Skeletal muscle satellite cell (primary cell): ENCODE data around the gene PTPRA.

Source experiments
- H3K27me3 ChIP-seq: 2 replicates; pipeline ENCODE4 v1.7.0; 2013; ENCODE audit warnings: low read length; ENCODE audit not compliant: control insufficient read depth, insufficient read depth
- H3K36me3 ChIP-seq: 2 replicates; pipeline ENCODE4 v1.7.0; 2013; ENCODE audit warnings: mild to moderate bottlenecking, control low read depth, low read length; ENCODE audit not compliant: insufficient read depth
- H3K4me1 ChIP-seq: 2 replicates; pipeline ENCODE4 v1.7.0; 2013; ENCODE audit warnings: low read length; ENCODE audit not compliant: control insufficient read depth, insufficient read depth
- H3K4me2 ChIP-seq: 2 replicates; pipeline ENCODE4 v1.7.0; 2013; ENCODE audit warnings: mild to moderate bottlenecking, low read length
- H3K4me3 ChIP-seq: 2 replicates; pipeline ENCODE4 v1.7.0; 2013; ENCODE audit warnings: low read length
- H3K9ac ChIP-seq: 2 replicates; pipeline ENCODE4 v1.7.0; 2013; ENCODE audit warnings: mild to moderate bottlenecking, low read depth, low read length, moderate library complexity
- H3K9me3 ChIP-seq: replicated peaks from 2 replicates; pipeline ENCODE4 v1.7.0; 2013; ENCODE audit warnings: mild to moderate bottlenecking, control low read depth, low read length

The PTPRA gene

DNA sequence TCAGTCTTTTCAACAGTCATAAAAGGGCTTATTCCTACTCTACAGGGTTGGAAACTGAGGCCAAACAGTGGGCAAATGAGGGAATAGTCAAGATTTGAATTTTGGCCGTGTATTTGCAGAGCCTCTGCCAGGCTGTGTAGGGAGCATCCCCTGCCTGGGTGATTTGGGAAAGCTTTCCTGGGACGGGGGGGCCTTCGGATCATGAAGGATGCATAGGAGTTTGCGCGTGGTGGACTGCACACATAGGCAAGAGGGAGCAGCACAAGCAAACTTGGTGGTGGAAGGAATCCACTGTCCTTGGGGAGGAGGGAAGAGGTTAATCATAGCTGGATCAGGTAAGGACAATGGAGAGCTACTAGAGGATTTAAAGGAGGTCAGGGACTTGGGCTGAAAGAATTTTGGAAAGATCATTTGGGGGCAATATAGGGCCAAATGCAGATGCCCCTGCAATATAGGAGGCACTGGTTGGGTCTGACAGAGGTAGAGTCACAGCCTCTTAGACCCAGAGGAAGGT is 2.5 kb downstream of the PTPRA start:
- Histone ChIP-seq H3K4me1 (peaks cover 42% of the 10 kb centered on the region), H3K4me2 (no peak overlapping the region), H3K4me3 (no peak overlapping the region), H3K27me3 (no peaks in the 10 kb centered on the region), H3K36me3 (no peaks in the 10 kb centered on the region), H3K9ac (no peak overlapping the region), H3K9me3 (no peaks in the 10 kb centered on the region)

DNA sequence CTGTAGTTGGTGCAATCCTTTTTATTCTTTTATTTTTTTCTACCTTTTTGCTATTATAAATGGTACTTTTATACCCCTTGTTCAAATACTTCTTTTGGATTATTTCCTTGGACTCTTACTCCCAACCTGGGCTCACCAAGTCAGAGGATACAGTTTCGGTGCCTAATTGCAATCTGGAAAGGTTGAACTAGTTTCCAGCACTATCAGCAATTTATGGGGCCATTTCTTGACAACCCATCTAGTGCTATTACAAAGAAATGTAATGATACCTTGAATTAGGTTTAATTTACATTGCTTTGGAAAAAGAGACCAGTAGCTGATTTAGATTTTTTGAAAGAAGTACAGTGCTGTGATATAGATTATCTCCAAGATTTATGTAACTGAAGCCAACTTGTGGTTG is 5.2 kb downstream of the PTPRA start:
- H3K27me3 ChIP-seq = no peaks in the 10 kb centered on the region
- no peaks in the 10 kb centered on the region for H3K36me3 ChIP-seq
- H3K9ac ChIP-seq = no peak overlapping the region
- no peaks in the 10 kb centered on the region for H3K9me3 ChIP-seq
- H3K4me2 ChIP-seq = no peak overlapping the region
- H3K4me3 ChIP-seq = no peak overlapping the region
- peaks cover 18% of the 10 kb centered on the region for H3K4me1 ChIP-seq

DNA sequence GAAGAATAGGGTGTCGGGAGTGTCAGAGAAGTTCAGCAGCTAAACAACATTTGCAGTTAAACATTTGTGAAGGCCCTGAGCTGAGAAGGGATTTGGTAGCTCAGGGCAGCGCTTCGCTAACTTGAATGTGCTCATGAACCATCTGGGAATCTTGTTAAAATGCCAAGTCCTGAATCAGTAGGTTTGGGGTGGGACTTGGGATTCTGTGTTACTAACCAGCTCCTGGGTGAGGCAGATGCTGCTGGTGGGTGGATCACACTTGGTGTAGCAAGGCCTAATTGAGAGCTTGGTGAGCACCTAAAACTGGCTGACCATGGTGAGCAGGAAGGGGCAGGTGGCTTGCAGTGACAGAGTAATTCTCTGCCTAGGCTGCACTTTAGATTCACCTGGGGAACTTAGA is 5.9 kb downstream of the PTPRA start:
- no peak overlapping the region for H3K4me3 ChIP-seq
- H3K36me3 ChIP-seq = no peaks in the 10 kb centered on the region
- no peak overlapping the region for H3K9ac ChIP-seq
- peaks cover 18% of the 10 kb centered on the region for H3K4me1 ChIP-seq
- H3K4me2 ChIP-seq = peak overlapping the region; percentile 2
- H3K9me3 ChIP-seq = no peaks in the 10 kb centered on the region
- no peaks in the 10 kb centered on the region for H3K27me3 ChIP-seq

DNA sequence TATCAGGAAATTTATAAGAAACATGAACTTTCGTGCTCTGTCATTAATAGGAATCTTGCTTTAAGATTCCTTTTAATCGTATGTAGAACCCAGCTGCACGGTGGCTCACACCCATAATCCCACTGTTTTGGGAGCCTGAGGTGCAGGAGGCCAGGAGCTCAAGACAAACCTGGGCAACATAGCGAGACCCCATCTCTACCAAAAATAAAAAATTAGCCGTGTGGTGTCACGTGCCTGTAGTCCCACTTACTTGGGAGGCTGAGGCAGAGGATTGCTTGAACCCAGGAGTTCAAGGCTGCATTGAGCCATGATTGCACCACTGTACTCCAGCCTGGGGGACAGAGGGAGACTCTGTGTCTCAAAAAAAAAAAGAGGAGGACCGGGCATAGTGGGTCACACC is 7.4 kb downstream of the PTPRA start:
- Histone ChIP-seq H3K4me3 (no peak overlapping the region), H3K9ac (no peak overlapping the region), H3K27me3 (no peaks in the 10 kb centered on the region), H3K36me3 (no peaks in the 10 kb centered on the region), H3K4me1 (peaks cover 9% of the 10 kb centered on the region), H3K4me2 (no peak overlapping the region), H3K9me3 (no peaks in the 10 kb centered on the region)

DNA sequence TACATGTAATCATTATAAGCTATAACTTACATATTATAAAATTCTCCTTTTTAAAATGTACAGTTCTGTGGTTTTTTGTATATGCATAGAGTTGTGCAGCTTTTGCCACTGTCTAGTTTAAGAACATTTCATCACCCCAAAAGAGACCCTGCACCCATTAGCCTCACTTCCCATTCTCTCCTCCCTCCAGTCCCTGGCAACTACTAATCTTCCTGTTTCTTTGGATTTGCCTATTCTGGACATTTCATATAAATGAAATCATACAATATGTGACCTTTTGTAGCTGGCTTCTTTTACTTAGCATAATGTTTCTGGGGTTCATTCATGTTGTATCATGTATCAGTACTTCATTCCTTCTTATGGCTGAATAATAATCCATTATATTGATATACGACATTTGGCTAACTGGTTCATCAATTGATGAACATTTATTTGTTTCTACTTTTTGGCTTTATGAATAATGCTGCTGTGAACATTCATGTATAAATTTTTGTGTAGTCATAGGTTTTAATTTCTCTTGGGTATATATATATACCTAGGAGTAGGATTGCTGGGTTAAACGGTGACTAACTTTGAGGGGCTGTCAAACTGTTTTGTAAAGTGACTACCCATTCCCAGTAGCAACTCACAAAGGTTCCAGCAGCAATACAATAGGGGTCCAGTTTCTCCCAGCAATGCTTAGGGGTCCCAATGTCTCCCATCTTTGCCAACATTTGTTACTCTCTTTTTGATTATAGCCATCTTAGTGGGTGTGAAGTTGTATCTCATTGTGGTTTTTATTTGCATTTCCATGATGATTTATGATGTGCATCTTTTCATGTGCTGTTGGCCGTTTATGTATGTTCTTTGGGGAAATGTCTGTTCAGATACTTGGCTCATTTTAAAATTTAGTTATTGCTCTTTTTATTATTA is 10.7 kb downstream of the PTPRA start:
- H3K4me2 ChIP-seq = no peak overlapping the region
- no peak overlapping the region for H3K9ac ChIP-seq
- H3K4me1 ChIP-seq = peaks cover 5% of the 10 kb centered on the region
- no peak overlapping the region for H3K4me3 ChIP-seq
- H3K36me3 ChIP-seq = no peaks in the 10 kb centered on the region
- H3K27me3 ChIP-seq = no peaks in the 10 kb centered on the region
- no peaks in the 10 kb centered on the region for H3K9me3 ChIP-seq

DNA sequence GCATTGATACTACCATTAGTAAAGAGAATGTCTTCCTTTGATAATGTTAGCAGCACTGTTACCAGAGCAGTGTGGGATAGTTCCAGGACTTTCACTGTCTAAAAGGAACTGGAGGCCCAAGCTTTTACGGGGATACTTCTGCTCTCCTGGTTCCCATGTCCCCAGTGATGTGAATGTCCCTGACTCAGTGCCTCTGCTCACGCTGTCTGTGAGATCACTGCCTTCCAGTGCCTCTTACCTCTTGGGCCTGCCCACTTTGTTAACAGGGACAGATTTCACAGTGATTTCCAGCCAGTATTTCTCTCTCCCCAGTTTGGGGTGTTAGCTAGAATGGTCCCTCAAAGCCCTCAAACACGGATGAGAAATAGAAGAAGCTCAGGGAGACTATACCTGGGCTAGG is 14.4 kb downstream of the PTPRA start:
- H3K4me3 ChIP-seq = no peak overlapping the region

DNA sequence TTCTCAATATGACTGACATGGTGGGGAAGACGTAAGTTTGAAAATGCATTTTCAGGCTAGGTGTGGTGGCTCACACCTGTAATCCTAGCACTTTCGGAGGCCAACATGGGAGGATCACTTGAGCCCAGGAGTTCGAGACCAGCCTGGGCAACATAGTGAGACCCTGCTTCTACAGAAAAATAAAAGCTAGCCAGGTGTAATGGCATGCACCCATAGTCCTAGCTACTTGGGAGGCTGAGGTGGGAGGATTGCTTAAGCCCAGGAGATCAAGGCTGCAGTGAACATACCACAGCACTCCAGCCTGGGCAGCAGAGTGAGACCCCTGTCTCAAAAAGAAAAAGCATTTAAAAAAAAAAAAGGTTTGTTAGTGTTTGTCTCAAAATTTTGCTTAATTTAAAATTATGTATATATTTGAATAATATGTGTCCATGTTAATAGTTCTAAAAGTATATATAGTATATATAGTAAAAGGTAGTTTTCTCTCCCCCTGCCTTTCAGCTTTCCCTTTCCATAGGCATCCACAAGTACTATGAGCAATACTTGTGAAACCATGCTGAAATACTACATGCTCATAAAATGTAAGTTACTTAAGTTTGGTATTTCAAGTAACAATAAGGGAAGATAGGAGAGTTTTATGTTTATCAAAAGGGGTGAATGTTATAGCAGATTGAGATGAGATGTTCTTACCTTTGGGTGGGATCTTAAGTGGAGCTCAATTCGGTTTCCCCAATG is 15.1 kb downstream of the PTPRA start:
- Histone ChIP-seq H3K4me1 (peaks cover 10% of the 10 kb centered on the region), H3K36me3 (no peaks in the 10 kb centered on the region), H3K27me3 (no peaks in the 10 kb centered on the region), H3K9ac (no peak overlapping the region), H3K4me3 (no peak overlapping the region), H3K9me3 (no peaks in the 10 kb centered on the region), H3K4me2 (no peak overlapping the region)

More for the DNA sequence above, 14.4 kb downstream of the PTPRA start:
- Histone ChIP-seq H3K4me1 (peaks cover 10% of the 10 kb centered on the region), H3K4me2 (no peak overlapping the region), H3K36me3 (no peaks in the 10 kb centered on the region), H3K9me3 (no peaks in the 10 kb centered on the region), H3K27me3 (no peaks in the 10 kb centered on the region), H3K9ac (no peak overlapping the region)

DNA sequence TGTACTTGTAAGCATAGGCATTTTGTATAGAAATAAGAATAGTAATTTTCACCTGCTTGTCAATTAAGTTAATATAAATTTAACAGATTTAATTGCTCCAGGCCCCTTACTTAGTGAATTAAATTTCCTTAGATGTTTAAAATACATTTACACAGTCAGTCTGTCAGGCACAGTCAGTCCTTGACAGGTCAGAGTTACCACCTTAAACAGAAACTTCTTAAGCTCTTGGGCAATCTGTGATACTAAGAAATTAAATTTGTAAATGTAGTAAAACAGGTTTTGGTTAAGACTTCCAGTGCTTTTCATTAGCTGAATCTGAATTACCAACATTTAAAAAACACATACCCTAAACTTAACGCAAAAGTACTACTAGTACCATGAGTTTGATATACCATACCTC is 15.9 kb downstream of the PTPRA start:
- Histone ChIP-seq H3K27me3 (no peaks in the 10 kb centered on the region), H3K4me2 (no peak overlapping the region), H3K4me1 (peaks cover 10% of the 10 kb centered on the region), H3K4me3 (no peak overlapping the region), H3K9me3 (no peaks in the 10 kb centered on the region), H3K36me3 (no peaks in the 10 kb centered on the region), H3K9ac (no peak overlapping the region)

DNA sequence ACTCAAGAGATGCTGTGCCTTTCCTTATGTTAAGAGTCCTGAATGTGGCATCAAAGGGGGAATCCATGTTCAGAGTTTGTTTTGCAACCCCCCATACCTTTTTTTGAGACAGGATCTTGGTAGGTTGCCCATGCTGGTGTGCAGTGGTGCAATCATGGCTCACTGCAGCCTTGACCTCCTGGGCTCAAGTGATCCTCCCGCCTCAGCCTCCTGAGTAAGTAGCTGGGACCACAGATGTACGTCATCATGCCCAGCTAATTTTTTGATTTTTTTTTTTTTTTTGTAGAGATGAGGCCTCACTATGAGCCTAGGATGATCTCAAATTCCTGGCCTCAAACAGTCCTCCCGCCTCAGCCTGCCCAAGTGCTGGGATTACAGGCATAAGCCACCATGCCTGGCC is 16.5 kb downstream of the PTPRA start:
- H3K9me3 ChIP-seq = no peaks in the 10 kb centered on the region
- H3K4me3 ChIP-seq = no peak overlapping the region
- H3K4me1 ChIP-seq = peaks cover 10% of the 10 kb centered on the region
- H3K4me2 ChIP-seq = no peak overlapping the region
- H3K27me3 ChIP-seq = no peaks in the 10 kb centered on the region
- no peaks in the 10 kb centered on the region for H3K36me3 ChIP-seq
- H3K9ac ChIP-seq = no peak overlapping the region

DNA sequence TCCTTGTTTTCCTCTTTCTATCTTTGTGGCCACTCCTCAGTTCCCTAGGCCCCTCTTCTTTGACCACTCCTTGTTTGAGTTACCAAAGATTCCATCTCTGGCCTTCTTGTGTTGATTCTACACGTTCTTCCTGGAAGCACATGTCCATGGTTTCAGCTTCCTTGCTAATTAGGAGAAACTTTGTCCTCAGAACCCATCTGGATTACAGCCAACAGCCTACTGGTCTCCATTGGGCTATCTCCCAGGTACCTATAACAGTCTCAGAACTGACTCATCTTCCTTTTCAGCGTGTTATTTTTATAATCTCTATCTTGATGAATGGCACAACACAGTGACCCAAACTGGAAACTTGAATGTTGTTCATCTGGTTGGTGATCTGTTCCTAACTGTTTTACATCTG is 17.5 kb downstream of the PTPRA start:
- no peak overlapping the region for H3K4me2 ChIP-seq
- H3K4me3 ChIP-seq = no peak overlapping the region
- no peaks in the 10 kb centered on the region for H3K9me3 ChIP-seq
- no peak overlapping the region for H3K9ac ChIP-seq
- H3K27me3 ChIP-seq = no peaks in the 10 kb centered on the region
- H3K4me1 ChIP-seq = peaks cover 10% of the 10 kb centered on the region
- H3K36me3 ChIP-seq = no peaks in the 10 kb centered on the region

DNA sequence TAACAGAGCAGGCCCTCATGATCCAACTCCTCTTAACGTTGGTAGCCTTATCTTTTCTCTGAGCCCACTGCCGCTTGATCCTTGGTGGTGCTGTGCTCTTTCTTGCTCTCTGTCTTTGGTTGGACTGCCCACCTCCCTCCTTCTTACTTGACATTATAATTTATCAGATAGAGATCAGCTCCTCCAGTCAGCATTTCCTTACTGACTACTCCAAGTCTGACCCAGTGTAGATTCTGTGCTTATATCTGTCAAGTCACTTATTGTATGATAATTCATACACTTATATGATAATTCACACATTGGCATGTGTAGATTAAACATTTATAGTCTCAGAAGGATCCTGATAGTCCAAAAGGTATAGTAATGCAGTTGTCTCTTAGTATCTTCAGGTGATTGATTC is 18.1 kb downstream of the PTPRA start:
- no peaks in the 10 kb centered on the region for H3K9me3 ChIP-seq
- H3K4me1 ChIP-seq = peaks cover 10% of the 10 kb centered on the region
- no peaks in the 10 kb centered on the region for H3K27me3 ChIP-seq
- no peak overlapping the region for H3K4me2 ChIP-seq
- no peak overlapping the region for H3K9ac ChIP-seq
- no peaks in the 10 kb centered on the region for H3K36me3 ChIP-seq
- H3K4me3 ChIP-seq = no peak overlapping the region
